Measurements from ENCODE around the gene NDST1. TPM values are rescaled to one million over a fixed set of nuclear protein-coding genes. Genes with fewer than 3 reads are reported as not detected.
A peak's percentile ranks its signal among the peaks of the same experiment; 100 is the strongest.

NDST1 gene
- total RNA-seq, 4 donors from 2014 or later, result 36.1 to 70.5 (median 50.5) TPM

DNA sequence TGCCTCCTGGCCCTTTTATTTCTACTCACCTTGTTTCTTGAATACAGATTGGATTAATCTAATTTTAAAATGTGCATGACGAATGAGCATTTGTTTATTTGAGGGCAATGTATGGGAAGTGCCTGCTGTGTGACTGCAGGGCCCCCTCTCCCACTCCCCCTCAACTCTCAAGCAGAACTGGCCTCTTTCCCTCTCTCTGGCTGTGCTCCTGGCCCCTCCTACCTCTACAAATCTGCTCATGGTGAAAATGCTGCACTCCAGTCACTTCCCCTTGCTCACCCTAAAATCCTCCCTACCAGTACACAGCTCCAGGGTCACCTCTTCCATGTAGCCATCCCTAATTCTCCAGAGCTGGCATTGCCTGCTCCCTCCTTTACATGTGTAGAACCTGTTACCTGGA lies 17.2 kb upstream of the NDST1 start:
- H3K27me3 ChIP-seq, result no peaks in the 10 kb centered on the region
- in situ Hi-C loops (cut with MboI; ENCODE audit: low sequenced_read_pairs in 4 of 4), result no loop called here
- H3K36me3 ChIP-seq, result no peaks in the 10 kb centered on the region
- ATAC-seq (no peak), DNase-seq (no peak)
- H3K27ac ChIP-seq, result peak overlapping the region in 3 of 4 donors; percentile 62 to 98 (median 93)
- H3K4me1 ChIP-seq, result peaks cover 57 to 58% of the 10 kb centered on the region in 2 donors
- no peaks in the 10 kb centered on the region for H3K9me3 ChIP-seq
- H3K4me3 ChIP-seq, result no peak overlapping the region
- intact Hi-C loops (cut with DNase I; ENCODE audit: low total_unique reads), result no loop called here
- TF ChIP-seq, protein P1, sequence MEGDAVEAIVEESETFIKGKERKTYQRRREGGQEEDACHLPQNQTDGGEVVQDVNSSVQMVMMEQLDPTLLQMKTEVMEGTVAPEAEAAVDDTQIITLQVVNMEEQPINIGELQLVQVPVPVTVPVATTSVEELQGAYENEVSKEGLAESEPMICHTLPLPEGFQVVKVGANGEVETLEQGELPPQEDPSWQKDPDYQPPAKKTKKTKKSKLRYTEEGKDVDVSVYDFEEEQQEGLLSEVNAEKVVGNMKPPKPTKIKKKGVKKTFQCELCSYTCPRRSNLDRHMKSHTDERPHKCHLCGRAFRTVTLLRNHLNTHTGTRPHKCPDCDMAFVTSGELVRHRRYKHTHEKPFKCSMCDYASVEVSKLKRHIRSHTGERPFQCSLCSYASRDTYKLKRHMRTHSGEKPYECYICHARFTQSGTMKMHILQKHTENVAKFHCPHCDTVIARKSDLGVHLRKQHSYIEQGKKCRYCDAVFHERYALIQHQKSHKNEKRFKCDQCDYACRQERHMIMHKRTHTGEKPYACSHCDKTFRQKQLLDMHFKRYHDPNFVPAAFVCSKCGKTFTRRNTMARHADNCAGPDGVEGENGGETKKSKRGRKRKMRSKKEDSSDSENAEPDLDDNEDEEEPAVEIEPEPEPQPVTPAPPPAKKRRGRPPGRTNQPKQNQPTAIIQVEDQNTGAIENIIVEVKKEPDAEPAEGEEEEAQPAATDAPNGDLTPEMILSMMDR (IDR thresholded peaks at IDR 0.05 in 4 of 5, conservative IDR thresholded peaks at IDR 0.05 in 1 of 5), result no peak
- TF ChIP-seq POLR2A (IDR thresholded peaks at IDR 0.05), result no peak

DNA sequence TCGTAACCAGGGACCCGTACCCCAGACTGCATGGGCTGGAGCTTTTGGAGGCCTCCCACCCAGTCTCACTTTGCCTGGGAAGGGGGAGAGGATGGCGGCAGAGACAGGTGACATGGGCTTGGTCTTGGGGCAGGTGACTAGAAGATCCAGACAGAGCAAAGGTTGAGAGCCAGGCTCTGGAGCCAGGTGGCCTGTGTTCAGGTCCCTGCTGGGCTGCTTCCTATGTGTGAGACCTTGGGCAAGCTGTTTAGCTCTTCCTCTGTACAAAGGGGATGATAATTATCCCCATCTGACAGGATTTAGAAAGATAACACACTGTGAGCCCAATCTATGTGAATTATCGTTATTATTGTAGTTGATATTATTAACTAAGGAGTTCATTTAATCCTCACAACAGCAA lies 16.1 kb upstream of the NDST1 start:
- no peaks in the 10 kb centered on the region for H3K9me3 ChIP-seq
- no peak overlapping the region for H3K4me3 ChIP-seq
- in situ Hi-C loops (cut with MboI; ENCODE audit: low sequenced_read_pairs in 4 of 4) (no loop called here), intact Hi-C loops (cut with DNase I; ENCODE audit: low total_unique reads) (no loop called here)
- DNase-seq, result no peak
- H3K36me3 ChIP-seq, result no peaks in the 10 kb centered on the region
- no peaks in the 10 kb centered on the region for H3K27me3 ChIP-seq
- H3K27ac ChIP-seq, result peak overlapping the region; percentile 47 to 98 (median 78)
- H3K4me1 ChIP-seq, result peaks cover 62 to 64% of the 10 kb centered on the region in 2 donors
- ATAC-seq, result no peak
- TF ChIP-seq, protein P1 (IDR thresholded peaks at IDR 0.05 in 4 of 5, conservative IDR thresholded peaks at IDR 0.05 in 1 of 5), result no peak

DNA sequence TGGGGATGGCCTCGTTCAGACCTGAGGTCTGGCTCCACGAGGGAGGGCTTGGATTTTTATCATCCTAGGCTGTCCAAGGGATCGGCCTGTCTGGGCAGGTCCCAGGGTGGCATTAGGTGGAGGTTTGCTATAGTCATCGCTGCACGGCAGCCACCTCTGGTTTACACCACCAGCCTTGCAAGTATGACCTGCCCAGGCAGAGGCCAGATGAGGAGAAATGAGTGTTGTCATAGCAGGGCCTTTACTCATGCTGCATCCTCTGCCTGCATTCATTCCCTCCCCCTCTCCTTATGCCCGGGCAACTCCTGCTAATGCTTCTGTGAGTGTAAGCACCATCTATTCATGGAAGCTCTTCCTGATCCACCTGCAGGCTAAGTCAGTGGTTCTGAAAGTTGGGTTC lies 15.3 kb upstream of the NDST1 start:
- DNase-seq, result no peak
- intact Hi-C loops (cut with DNase I; ENCODE audit: low total_unique reads), result no loop called here

DNA sequence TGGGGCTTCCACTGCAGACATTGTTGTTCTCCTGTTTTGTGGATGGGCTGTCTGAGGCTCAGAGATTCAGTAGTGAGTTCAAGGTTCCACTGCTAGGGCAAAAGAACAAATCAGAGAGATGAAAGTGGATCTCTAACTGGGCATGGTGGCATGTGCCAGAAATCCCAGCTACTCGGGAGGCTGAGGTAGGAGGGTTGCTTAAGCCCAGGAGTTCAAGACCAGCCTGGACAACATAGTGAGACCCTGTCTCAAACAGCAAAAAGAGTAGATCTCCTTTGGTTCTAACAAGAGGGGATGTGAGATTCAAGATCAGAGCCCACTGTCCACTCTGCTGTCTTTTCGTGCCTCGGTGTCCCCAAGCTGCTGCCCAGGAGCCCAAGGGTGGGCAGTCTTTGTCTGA lies 11.8 kb upstream of the NDST1 start:
- Histone ChIP-seq H3K4me3 (no peak overlapping the region), H3K27ac (peak overlapping the region; percentile 67 to 90 (median 89)), H3K27me3 (no peaks in the 10 kb centered on the region), H3K4me1 (peaks cover 63 to 64% of the 10 kb centered on the region in 2 donors), H3K36me3 (no peaks in the 10 kb centered on the region), H3K9me3 (no peaks in the 10 kb centered on the region)
- TF ChIP-seq, protein P1 (IDR thresholded peaks at IDR 0.05 in 4 of 5, conservative IDR thresholded peaks at IDR 0.05 in 1 of 5), result no peak
- TF ChIP-seq POLR2A (IDR thresholded peaks at IDR 0.05), result no peak
- intact Hi-C loops (cut with DNase I; ENCODE audit: low total_unique reads) (no loop called here), in situ Hi-C loops (cut with MboI; ENCODE audit: low sequenced_read_pairs in 4 of 4) (no loop called here)
- DNase-seq (no peak), ATAC-seq (no peak)

More for the DNA sequence above, 15.3 kb upstream of the NDST1 start:
- H3K4me3 ChIP-seq, result no peak overlapping the region
- H3K27me3 ChIP-seq, result no peaks in the 10 kb centered on the region
- H3K27ac ChIP-seq, result peak overlapping the region in 3 of 4 donors; percentile 62 to 98 (median 93)
- TF ChIP-seq POLR2A (IDR thresholded peaks at IDR 0.05), result no peak
- TF ChIP-seq, protein P1 (IDR thresholded peaks at IDR 0.05 in 4 of 5, conservative IDR thresholded peaks at IDR 0.05 in 1 of 5), result no peak
- no peaks in the 10 kb centered on the region for H3K36me3 ChIP-seq
- no peak for ATAC-seq
- in situ Hi-C loops (cut with MboI; ENCODE audit: low sequenced_read_pairs in 4 of 4), result no loop called here
- no peaks in the 10 kb centered on the region for H3K9me3 ChIP-seq
- peaks cover 63 to 64% of the 10 kb centered on the region in 2 donors for H3K4me1 ChIP-seq

DNA sequence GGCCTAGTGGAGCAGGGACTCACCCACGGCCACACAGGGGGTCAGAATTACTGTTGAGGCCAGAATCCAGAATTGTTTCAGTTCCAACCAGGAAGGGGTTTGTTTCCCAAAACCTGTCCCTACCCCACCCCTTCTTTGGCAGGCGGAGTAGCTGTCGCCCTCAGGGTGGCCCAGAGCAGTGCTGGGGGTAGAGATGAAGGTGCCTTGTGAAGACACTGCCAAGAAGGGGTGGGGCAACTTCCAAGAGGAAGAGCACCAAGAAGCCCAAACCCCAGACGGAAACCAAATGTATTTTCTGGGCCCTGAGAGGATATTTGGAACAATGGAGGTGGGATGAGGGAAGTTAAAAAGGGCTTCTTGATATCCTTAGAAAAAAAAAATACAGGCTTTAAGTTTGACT lies 11.4 kb upstream of the NDST1 start:
- Histone ChIP-seq H3K27ac (peak overlapping the region; percentile 67 to 90 (median 89)), H3K9me3 (no peaks in the 10 kb centered on the region), H3K36me3 (no peaks in the 10 kb centered on the region), H3K27me3 (no peaks in the 10 kb centered on the region), H3K4me3 (no peak overlapping the region), H3K4me1 (peaks cover 63 to 65% of the 10 kb centered on the region in 2 donors)
- no peak for DNase-seq
- no peak for ATAC-seq
- in situ Hi-C loops (cut with MboI; ENCODE audit: low sequenced_read_pairs in 4 of 4) (no loop called here), intact Hi-C loops (cut with DNase I; ENCODE audit: low total_unique reads) (no loop called here)
- TF ChIP-seq POLR2A (IDR thresholded peaks at IDR 0.05), result no peak
- TF ChIP-seq, protein P1 (IDR thresholded peaks at IDR 0.05 in 4 of 5, conservative IDR thresholded peaks at IDR 0.05 in 1 of 5), result no peak

Measured in gastrocnemius medialis (tissue), 4 donors.